ENCODE data around the gene HMCN2. TPM values are rescaled to one million over a fixed set of nuclear protein-coding genes. Genes with fewer than 3 reads are reported as not detected.

Gene HMCN2
- total RNA-seq, 1 experiment from 2014 or later: 5.6 TPM

DNA sequence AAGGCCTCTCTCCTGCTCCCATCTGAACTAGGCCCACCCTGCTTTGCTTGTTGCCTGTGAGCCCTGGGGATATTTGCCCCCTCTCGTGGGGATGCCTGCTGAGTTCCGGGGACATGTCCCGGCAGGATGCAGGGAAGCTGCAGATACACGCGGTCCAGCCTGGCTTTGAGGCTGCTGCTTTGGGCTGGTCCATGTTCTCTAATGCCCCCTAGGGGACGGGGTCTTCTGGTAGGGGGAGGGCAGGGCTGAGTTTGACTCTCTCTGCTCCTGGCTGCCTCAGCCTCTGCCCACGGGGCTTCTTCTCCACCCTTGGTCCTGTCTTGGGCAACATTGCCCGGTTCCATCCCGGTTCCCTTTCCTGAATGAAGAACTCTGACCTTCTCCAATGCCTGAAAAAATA, 94.3 kb downstream of the HMCN2 start (continued):
- no peak for TF ChIP-seq ATF6 (CRISPR knock-in tag; IDR thresholded peaks at IDR 0.05)
- TF ChIP-seq ATF1 (CRISPR knock-in tag; IDR thresholded peaks at IDR 0.05): no peak
- TF ChIP-seq, protein P1, sequence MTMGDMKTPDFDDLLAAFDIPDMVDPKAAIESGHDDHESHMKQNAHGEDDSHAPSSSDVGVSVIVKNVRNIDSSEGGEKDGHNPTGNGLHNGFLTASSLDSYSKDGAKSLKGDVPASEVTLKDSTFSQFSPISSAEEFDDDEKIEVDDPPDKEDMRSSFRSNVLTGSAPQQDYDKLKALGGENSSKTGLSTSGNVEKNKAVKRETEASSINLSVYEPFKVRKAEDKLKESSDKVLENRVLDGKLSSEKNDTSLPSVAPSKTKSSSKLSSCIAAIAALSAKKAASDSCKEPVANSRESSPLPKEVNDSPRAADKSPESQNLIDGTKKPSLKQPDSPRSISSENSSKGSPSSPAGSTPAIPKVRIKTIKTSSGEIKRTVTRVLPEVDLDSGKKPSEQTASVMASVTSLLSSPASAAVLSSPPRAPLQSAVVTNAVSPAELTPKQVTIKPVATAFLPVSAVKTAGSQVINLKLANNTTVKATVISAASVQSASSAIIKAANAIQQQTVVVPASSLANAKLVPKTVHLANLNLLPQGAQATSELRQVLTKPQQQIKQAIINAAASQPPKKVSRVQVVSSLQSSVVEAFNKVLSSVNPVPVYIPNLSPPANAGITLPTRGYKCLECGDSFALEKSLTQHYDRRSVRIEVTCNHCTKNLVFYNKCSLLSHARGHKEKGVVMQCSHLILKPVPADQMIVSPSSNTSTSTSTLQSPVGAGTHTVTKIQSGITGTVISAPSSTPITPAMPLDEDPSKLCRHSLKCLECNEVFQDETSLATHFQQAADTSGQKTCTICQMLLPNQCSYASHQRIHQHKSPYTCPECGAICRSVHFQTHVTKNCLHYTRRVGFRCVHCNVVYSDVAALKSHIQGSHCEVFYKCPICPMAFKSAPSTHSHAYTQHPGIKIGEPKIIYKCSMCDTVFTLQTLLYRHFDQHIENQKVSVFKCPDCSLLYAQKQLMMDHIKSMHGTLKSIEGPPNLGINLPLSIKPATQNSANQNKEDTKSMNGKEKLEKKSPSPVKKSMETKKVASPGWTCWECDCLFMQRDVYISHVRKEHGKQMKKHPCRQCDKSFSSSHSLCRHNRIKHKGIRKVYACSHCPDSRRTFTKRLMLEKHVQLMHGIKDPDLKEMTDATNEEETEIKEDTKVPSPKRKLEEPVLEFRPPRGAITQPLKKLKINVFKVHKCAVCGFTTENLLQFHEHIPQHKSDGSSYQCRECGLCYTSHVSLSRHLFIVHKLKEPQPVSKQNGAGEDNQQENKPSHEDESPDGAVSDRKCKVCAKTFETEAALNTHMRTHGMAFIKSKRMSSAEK (CRISPR knock-in tag; IDR thresholded peaks at IDR 0.05; ENCODE audit: borderline replicate concordance): no peak

- TF ChIP-seq FOXP1 (CRISPR knock-in tag; IDR thresholded peaks at IDR 0.05; ENCODE audit: borderline replicate concordance) (no peak), NR2C2 (CRISPR knock-in tag; IDR thresholded peaks at IDR 0.05) (no peak), NFATC4 (CRISPR knock-in tag; IDR thresholded peaks at IDR 0.05) (no peak), ZBTB21 (CRISPR knock-in tag; IDR thresholded peaks at IDR 0.05; ENCODE audit: borderline replicate concordance) (no peak), EMX1 (CRISPR knock-in tag; IDR thresholded peaks at IDR 0.05) (no peak)
- TF ChIP-seq, protein P2, sequence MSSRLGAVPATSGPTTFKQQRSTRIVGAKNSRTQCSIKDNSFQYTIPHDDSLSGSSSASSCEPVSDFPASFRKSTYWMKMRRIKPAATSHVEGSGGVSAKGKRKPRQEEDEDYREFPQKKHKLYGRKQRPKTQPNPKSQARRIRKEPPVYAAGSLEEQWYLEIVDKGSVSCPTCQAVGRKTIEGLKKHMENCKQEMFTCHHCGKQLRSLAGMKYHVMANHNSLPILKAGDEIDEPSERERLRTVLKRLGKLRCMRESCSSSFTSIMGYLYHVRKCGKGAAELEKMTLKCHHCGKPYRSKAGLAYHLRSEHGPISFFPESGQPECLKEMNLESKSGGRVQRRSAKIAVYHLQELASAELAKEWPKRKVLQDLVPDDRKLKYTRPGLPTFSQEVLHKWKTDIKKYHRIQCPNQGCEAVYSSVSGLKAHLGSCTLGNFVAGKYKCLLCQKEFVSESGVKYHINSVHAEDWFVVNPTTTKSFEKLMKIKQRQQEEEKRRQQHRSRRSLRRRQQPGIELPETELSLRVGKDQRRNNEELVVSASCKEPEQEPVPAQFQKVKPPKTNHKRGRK (CRISPR knock-in tag; IDR thresholded peaks at IDR 0.05; ENCODE audit: borderline replicate concordance): no peak
These were observed 95.1 kb downstream of the HMCN2 start for GRCh38 chr9:130360672-130361071.

DNA sequence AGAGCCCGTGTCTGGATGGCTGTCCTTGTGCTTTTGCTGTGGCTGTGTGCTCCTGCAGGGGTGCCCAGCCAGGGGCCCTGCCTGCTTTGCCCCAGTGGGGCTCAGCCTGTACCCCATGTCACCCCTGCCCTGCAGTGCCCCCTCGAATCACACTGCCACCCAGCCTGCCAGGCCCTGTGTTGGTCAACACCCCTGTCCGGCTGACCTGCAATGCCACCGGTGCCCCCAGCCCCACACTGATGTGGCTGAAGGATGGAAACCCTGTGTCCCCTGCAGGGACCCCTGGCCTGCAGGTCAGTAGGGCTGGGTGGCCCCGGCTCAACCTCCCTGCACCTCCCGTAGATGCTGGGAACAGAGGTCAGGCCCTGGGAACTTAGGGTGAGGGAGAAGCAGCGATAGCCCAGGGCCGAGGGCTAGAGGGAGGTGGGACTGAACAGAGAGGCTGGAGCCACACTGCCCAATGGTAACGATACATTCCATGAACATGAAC, 96.4 kb downstream of the HMCN2 start:
- no peak for ATAC-seq
- Mint-ChIP-seq H3K9me3 (no peaks in the 10 kb centered on the region), H3K4me3 (no peak overlapping the region), H3K27ac (no peak overlapping the region), H3K27me3 (ENCODE audit: low read depth) (no peaks in the 10 kb centered on the region), H3K36me3 (peaks cover 5% of the 10 kb centered on the region; the same call in 1 of the 2 replicates), H3K4me1 (no peaks in the 10 kb centered on the region)
- CTCF ChIA-PET: no interaction called here
- no peak for DNase-seq (ENCODE audit: low spot score)
- POLR2A ChIA-PET: no interaction called here
- TF ChIP-seq TEAD4 (CRISPR knock-in tag; IDR thresholded peaks at IDR 0.05) (no peak), PREB (CRISPR knock-in tag; IDR thresholded peaks at IDR 0.05; ENCODE audit: borderline replicate concordance) (no peak), CDX4 (CRISPR knock-in tag; IDR thresholded peaks at IDR 0.05; ENCODE audit: borderline replicate concordance) (no peak), RORB (CRISPR knock-in tag; IDR thresholded peaks at IDR 0.05) (no peak), GRHL2 (CRISPR knock-in tag; IDR thresholded peaks at IDR 0.05; ENCODE audit: insufficient replicate concordance, severe bottlenecking) (no peak), ZNF317 (CRISPR knock-in tag; IDR thresholded peaks at IDR 0.05; ENCODE audit: borderline replicate concordance, low read depth) (no peak), MAX (CRISPR knock-in tag; IDR thresholded peaks at IDR 0.05) (no peak), TEAD1 (CRISPR knock-in tag; IDR thresholded peaks at IDR 0.05) (no peak)
- TF ChIP-seq, protein P3, sequence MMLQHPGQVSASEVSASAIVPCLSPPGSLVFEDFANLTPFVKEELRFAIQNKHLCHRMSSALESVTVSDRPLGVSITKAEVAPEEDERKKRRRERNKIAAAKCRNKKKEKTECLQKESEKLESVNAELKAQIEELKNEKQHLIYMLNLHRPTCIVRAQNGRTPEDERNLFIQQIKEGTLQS (CRISPR knock-in tag; conservative IDR thresholded peaks at IDR 0.05): no peak
- TF ChIP-seq, protein P4, sequence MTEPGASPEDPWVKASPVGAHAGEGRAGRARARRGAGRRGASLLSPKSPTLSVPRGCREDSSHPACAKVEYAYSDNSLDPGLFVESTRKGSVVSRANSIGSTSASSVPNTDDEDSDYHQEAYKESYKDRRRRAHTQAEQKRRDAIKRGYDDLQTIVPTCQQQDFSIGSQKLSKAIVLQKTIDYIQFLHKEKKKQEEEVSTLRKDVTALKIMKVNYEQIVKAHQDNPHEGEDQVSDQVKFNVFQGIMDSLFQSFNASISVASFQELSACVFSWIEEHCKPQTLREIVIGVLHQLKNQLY (CRISPR knock-in tag; IDR thresholded peaks at IDR 0.05): no peak

More at GRCh38 chr9:130360672-130361071, 95.1 kb downstream of the HMCN2 start:
- Mint-ChIP-seq H3K36me3 (peaks cover 5% of the 10 kb centered on the region; the same call in 1 of the 2 replicates), H3K27ac (no peak overlapping the region), H3K9me3 (peaks cover 3% of the 10 kb centered on the region; the same call in 1 of the 2 replicates), H3K27me3 (ENCODE audit: low read depth) (no peaks in the 10 kb centered on the region), H3K4me3 (no peak overlapping the region), H3K4me1 (no peaks in the 10 kb centered on the region)
- DNase-seq (ENCODE audit: low spot score): no peak
- CTCF ChIA-PET: no interaction called here
- no peak for ATAC-seq
- POLR2A ChIA-PET: no interaction called here

Measured in WTC11 (cell line).